ENCODE data around the gene SMCHD1. TPM values are rescaled to one million over a fixed set of nuclear protein-coding genes. Genes with fewer than 3 reads are reported as not detected.

The SMCHD1 gene
- total RNA-seq, 1 experiment from 2014 or later = 33.0 TPM

DNA sequence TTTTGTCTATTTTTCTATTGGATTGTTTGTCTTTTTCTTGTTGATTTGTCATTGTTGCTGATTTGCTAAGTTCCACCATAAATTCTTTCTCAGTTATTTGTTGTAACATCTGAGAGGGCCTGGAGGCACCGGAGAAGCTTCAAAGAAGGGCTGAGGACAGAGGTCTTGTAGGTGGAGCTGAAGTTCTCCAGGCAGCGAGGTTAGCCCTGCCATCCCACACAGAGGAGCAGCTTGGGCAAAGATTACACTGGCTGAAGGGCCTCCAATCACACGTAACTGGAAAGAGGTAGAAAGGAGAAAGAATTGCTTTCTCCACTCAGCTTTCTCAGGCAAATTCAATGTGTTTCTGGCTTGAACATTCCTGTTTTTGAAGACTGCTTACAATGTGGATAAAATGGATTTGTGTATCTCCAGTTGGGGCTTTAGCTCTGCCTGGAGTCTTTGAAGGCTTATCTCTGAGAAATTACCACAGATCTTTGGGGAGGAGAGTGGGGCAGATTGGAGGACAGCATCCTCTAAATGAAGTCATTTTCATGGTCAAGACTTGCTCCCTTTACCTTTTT lies 170.2 kb downstream of the SMCHD1 start:
- Mint-ChIP-seq H3K9me3 (peaks cover 4% of the 10 kb centered on the region), H3K4me3 (no peak overlapping the region), H3K27me3 (ENCODE audit: low read depth) (no peaks in the 10 kb centered on the region), H3K27ac (no peak overlapping the region), H3K36me3 (no peaks in the 10 kb centered on the region), H3K4me1 (peaks cover 7% of the 10 kb centered on the region)
- ChIA-PET CTCF (no interaction called here), POLR2A (no interaction called here)
- ATAC-seq (no peak), DNase-seq (ENCODE audit: low spot score) (no peak)
- TF ChIP-seq, protein P1, sequence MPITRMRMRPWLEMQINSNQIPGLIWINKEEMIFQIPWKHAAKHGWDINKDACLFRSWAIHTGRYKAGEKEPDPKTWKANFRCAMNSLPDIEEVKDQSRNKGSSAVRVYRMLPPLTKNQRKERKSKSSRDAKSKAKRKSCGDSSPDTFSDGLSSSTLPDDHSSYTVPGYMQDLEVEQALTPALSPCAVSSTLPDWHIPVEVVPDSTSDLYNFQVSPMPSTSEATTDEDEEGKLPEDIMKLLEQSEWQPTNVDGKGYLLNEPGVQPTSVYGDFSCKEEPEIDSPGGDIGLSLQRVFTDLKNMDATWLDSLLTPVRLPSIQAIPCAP (CRISPR knock-in tag; IDR thresholded peaks at IDR 0.05) = no peak
- TF ChIP-seq OVOL2 (CRISPR knock-in tag; IDR thresholded peaks at IDR 0.05; ENCODE audit: borderline replicate concordance) (no peak), ZNF138 (CRISPR knock-in tag; conservative IDR thresholded peaks at IDR 0.05) (no peak), NR3C1 (CRISPR knock-in tag; conservative IDR thresholded peaks at IDR 0.05; ENCODE audit: low read depth) (no peak), FOXK1 (CRISPR knock-in tag; IDR thresholded peaks at IDR 0.05) (no peak)
- TF ChIP-seq, protein P2, sequence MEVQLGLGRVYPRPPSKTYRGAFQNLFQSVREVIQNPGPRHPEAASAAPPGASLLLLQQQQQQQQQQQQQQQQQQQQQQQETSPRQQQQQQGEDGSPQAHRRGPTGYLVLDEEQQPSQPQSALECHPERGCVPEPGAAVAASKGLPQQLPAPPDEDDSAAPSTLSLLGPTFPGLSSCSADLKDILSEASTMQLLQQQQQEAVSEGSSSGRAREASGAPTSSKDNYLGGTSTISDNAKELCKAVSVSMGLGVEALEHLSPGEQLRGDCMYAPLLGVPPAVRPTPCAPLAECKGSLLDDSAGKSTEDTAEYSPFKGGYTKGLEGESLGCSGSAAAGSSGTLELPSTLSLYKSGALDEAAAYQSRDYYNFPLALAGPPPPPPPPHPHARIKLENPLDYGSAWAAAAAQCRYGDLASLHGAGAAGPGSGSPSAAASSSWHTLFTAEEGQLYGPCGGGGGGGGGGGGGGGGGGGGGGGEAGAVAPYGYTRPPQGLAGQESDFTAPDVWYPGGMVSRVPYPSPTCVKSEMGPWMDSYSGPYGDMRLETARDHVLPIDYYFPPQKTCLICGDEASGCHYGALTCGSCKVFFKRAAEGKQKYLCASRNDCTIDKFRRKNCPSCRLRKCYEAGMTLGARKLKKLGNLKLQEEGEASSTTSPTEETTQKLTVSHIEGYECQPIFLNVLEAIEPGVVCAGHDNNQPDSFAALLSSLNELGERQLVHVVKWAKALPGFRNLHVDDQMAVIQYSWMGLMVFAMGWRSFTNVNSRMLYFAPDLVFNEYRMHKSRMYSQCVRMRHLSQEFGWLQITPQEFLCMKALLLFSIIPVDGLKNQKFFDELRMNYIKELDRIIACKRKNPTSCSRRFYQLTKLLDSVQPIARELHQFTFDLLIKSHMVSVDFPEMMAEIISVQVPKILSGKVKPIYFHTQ (CRISPR knock-in tag; IDR thresholded peaks at IDR 0.05) = no peak

DNA sequence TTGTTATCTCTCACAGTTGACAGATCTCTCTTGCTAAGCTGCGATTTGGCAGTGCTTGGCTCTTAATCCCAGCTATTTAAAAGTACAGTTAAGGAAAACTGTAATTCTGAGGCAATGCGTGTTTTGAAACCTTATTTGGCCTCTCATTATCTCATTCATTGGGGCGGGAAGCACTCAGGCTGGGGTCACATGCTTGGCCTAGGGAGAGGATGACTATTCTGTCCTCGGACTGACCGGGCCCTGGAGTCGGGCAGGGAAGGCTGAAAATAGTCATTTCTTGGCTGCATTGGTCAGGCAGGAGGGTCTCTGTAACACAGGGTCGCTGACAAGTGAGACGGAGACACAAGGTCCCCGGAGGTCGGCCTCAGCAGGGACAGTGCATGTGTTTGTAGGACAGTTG lies 171.1 kb downstream of the SMCHD1 start:
- ChIA-PET CTCF (no interaction called here), POLR2A (no interaction called here)
- Mint-ChIP-seq H3K4me1 (peaks cover 7% of the 10 kb centered on the region), H3K4me3 (no peak overlapping the region), H3K27me3 (ENCODE audit: low read depth) (no peaks in the 10 kb centered on the region), H3K36me3 (no peaks in the 10 kb centered on the region), H3K27ac (peak overlapping the region; percentile 8; the same call in 1 of the 2 replicates), H3K9me3 (peaks cover 4% of the 10 kb centered on the region)
- DNase-seq (ENCODE audit: low spot score) = no peak
- TF ChIP-seq TCF7 (CRISPR knock-in tag; IDR thresholded peaks at IDR 0.05; ENCODE audit: low read depth) (no peak), FOXK1 (CRISPR knock-in tag; IDR thresholded peaks at IDR 0.05) (no peak), JUN (CRISPR knock-in tag; IDR thresholded peaks at IDR 0.05) (no peak), NFYB (CRISPR knock-in tag; conservative IDR thresholded peaks at IDR 0.05; ENCODE audit: low read depth) (no peak), EMX1 (CRISPR knock-in tag; IDR thresholded peaks at IDR 0.05) (no peak), MXD4 (CRISPR knock-in tag; IDR thresholded peaks at IDR 0.05; ENCODE audit: borderline replicate concordance) (no peak), NFATC4 (CRISPR knock-in tag; IDR thresholded peaks at IDR 0.05) (no peak)
- TF ChIP-seq, protein P3, sequence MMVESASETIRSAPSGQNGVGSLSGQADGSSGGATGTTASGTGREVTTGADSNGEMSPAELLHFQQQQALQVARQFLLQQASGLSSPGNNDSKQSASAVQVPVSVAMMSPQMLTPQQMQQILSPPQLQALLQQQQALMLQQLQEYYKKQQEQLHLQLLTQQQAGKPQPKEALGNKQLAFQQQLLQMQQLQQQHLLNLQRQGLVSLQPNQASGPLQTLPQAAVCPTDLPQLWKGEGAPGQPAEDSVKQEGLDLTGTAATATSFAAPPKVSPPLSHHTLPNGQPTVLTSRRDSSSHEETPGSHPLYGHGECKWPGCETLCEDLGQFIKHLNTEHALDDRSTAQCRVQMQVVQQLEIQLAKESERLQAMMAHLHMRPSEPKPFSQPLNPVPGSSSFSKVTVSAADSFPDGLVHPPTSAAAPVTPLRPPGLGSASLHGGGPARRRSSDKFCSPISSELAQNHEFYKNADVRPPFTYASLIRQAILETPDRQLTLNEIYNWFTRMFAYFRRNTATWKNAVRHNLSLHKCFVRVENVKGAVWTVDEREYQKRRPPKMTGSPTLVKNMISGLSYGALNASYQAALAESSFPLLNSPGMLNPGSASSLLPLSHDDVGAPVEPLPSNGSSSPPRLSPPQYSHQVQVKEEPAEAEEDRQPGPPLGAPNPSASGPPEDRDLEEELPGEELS (CRISPR knock-in tag; IDR thresholded peaks at IDR 0.05) = no peak
- TF ChIP-seq, protein P4, sequence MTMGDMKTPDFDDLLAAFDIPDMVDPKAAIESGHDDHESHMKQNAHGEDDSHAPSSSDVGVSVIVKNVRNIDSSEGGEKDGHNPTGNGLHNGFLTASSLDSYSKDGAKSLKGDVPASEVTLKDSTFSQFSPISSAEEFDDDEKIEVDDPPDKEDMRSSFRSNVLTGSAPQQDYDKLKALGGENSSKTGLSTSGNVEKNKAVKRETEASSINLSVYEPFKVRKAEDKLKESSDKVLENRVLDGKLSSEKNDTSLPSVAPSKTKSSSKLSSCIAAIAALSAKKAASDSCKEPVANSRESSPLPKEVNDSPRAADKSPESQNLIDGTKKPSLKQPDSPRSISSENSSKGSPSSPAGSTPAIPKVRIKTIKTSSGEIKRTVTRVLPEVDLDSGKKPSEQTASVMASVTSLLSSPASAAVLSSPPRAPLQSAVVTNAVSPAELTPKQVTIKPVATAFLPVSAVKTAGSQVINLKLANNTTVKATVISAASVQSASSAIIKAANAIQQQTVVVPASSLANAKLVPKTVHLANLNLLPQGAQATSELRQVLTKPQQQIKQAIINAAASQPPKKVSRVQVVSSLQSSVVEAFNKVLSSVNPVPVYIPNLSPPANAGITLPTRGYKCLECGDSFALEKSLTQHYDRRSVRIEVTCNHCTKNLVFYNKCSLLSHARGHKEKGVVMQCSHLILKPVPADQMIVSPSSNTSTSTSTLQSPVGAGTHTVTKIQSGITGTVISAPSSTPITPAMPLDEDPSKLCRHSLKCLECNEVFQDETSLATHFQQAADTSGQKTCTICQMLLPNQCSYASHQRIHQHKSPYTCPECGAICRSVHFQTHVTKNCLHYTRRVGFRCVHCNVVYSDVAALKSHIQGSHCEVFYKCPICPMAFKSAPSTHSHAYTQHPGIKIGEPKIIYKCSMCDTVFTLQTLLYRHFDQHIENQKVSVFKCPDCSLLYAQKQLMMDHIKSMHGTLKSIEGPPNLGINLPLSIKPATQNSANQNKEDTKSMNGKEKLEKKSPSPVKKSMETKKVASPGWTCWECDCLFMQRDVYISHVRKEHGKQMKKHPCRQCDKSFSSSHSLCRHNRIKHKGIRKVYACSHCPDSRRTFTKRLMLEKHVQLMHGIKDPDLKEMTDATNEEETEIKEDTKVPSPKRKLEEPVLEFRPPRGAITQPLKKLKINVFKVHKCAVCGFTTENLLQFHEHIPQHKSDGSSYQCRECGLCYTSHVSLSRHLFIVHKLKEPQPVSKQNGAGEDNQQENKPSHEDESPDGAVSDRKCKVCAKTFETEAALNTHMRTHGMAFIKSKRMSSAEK (CRISPR knock-in tag; IDR thresholded peaks at IDR 0.05; ENCODE audit: borderline replicate concordance) = no peak
- TF ChIP-seq, protein P1 (CRISPR knock-in tag; IDR thresholded peaks at IDR 0.05) = no peak
- ATAC-seq = peak; percentile 41
